ENCODE data around the gene E2F4.

E2F4 gene

GRCh38 chr16:67234180-67234597 is 42.2 kb downstream of the E2F4 start:
- no peak for DNase-seq (ENCODE audit: low read depth, low spot score)

GRCh38 chr16:67235816-67236562 is 44.0 kb downstream of the E2F4 start:
- DNase-seq (ENCODE audit: low read depth, low spot score): no peak

GRCh38 chr16:67236563-67237395 is 44.8 kb downstream of the E2F4 start:
- peak; percentile 41 for DNase-seq (ENCODE audit: low read depth, low spot score)

- no peak for DNase-seq (ENCODE audit: low read depth, low spot score)
Observed at GRCh38 chr16:67237396-67238277, 45.7 kb downstream of the E2F4 start.

- DNase-seq (ENCODE audit: low read depth, low spot score): no peak
Observed at GRCh38 chr16:67238278-67238575, 46.3 kb downstream of the E2F4 start.

- no peak for DNase-seq (ENCODE audit: low read depth, low spot score)
Observed at GRCh38 chr16:67238806-67239470, 47.0 kb downstream of the E2F4 start.

GRCh38 chr16:67240506-67240905 is 48.6 kb downstream of the E2F4 start:
- no peak for DNase-seq (ENCODE audit: low read depth, low spot score)

GRCh38 chr16:67241008-67241900 is 49.3 kb downstream of the E2F4 start:
- DNase-seq (ENCODE audit: low read depth, low spot score): no peak

GRCh38 chr16:67242138-67242730 is 50.3 kb downstream of the E2F4 start:
- no peak for DNase-seq (ENCODE audit: low read depth, low spot score)

- no peak for DNase-seq (ENCODE audit: low read depth, low spot score)
Observed at GRCh38 chr16:67243481-67243880, 51.5 kb downstream of the E2F4 start.

- DNase-seq (ENCODE audit: low read depth, low spot score): peak; percentile 58
Observed at GRCh38 chr16:67244387-67245185, 52.6 kb downstream of the E2F4 start.

- no peak for DNase-seq (ENCODE audit: low read depth, low spot score)
Observed at GRCh38 chr16:67245186-67245585, 53.2 kb downstream of the E2F4 start.

- DNase-seq (ENCODE audit: low read depth, low spot score): no peak
Observed at GRCh38 chr16:67245674-67246080, 53.7 kb downstream of the E2F4 start.

GRCh38 chr16:67246081-67246755 is 54.3 kb downstream of the E2F4 start:
- no peak for DNase-seq (ENCODE audit: low read depth, low spot score)

GRCh38 chr16:67246756-67247191 is 54.8 kb downstream of the E2F4 start:
- no peak for DNase-seq (ENCODE audit: low read depth, low spot score)

- peak; percentile 92 for DNase-seq (ENCODE audit: low read depth, low spot score)
Observed at GRCh38 chr16:67247192-67248072, 55.5 kb downstream of the E2F4 start, which contains the start of gene FHOD1. FHOD1 (minus strand) TSS chr16:67247481; CDS start chr16:67247410, 71 bp downstream.

- no peak for DNase-seq (ENCODE audit: low read depth, low spot score)
Observed at GRCh38 chr16:67248073-67248400, 56.1 kb downstream of the E2F4 start.
